HG02759 (cell line): ENCODE results near the gene C16orf78.
"Not testable (repeated sequence)": the region's sequence is repeated elsewhere in the genome, so short reads cannot be mapped to it uniquely, and the experiment has no call there.

ENCODE experiments used
- ATAC-seq: cut with Tn5 transposase; IDR thresholded peaks from one replicate; pipeline ENCODE4 v1.9.1; 2021; ENCODE audit warnings: mild to moderate bottlenecking, moderate library complexity; ENCODE audit not compliant: unreplicated experiment

Gene C16orf78

GRCh38 chr16:49349446-49350168, 24.0 kb upstream of the C16orf78 start:
- ATAC-seq: no peak

GRCh38 chr16:49350265-49351095, 23.1 kb upstream of the C16orf78 start:
- no peak for ATAC-seq

GRCh38 chr16:49351096-49351487, 22.5 kb upstream of the C16orf78 start:
- no peak for ATAC-seq

- no peak for ATAC-seq
Measured at GRCh38 chr16:49352892-49353291, 20.7 kb upstream of the C16orf78 start.

GRCh38 chr16:49353680-49354079, 19.9 kb upstream of the C16orf78 start:
- ATAC-seq: no peak

- no peak for ATAC-seq
Measured at GRCh38 chr16:49354101-49354500, 19.5 kb upstream of the C16orf78 start.

- no peak for ATAC-seq
Measured at GRCh38 chr16:49354991-49355390, 18.6 kb upstream of the C16orf78 start.

GRCh38 chr16:49355933-49356665, 17.5 kb upstream of the C16orf78 start:
- ATAC-seq: no peak

- no peak for ATAC-seq
Measured at GRCh38 chr16:49356728-49357488, 16.7 kb upstream of the C16orf78 start.

GRCh38 chr16:49359591-49359990, 14.0 kb upstream of the C16orf78 start:
- ATAC-seq: no peak

GRCh38 chr16:49361731-49362130, 11.9 kb upstream of the C16orf78 start:
- ATAC-seq: not testable (repeated sequence)

GRCh38 chr16:49362230-49362629, 11.4 kb upstream of the C16orf78 start:
- no peak for ATAC-seq

GRCh38 chr16:49365711-49366509, 7.7 kb upstream of the C16orf78 start:
- peak; percentile 84 for ATAC-seq

- ATAC-seq: peak; percentile 37
Measured at GRCh38 chr16:49366669-49367068, 6.9 kb upstream of the C16orf78 start.

- ATAC-seq: no peak
Measured at GRCh38 chr16:49369651-49370611, 3.7 kb upstream of the C16orf78 start.

- ATAC-seq: no peak
Measured at GRCh38 chr16:49376206-49376605, 2.6 kb downstream of the C16orf78 start.

GRCh38 chr16:49377196-49377755, 3.7 kb downstream of the C16orf78 start:
- no peak for ATAC-seq

GRCh38 chr16:49378238-49378637, 4.6 kb downstream of the C16orf78 start:
- no peak for ATAC-seq
